GM21367 (cell line): ENCODE data around the gene MYLIP.

Experiments
- ATAC-seq: cut with Tn5 transposase; IDR thresholded peaks from one replicate; pipeline ENCODE4 v1.9.1; 2021; ENCODE audit not compliant: unreplicated experiment

Gene MYLIP

GRCh38 chr6:16106991-16107787, 21.7 kb upstream of the MYLIP start:
- no peak for ATAC-seq

GRCh38 chr6:16108419-16108818, 20.5 kb upstream of the MYLIP start:
- no peak for ATAC-seq

GRCh38 chr6:16108921-16109658, 19.8 kb upstream of the MYLIP start:
- ATAC-seq = no peak

- ATAC-seq = no peak
These were observed 19.1 kb upstream of the MYLIP start for GRCh38 chr6:16109659-16110305.

- ATAC-seq = no peak
These were observed 10.1 kb upstream of the MYLIP start for GRCh38 chr6:16118825-16119224.

- no peak for ATAC-seq
These were observed 7.5 kb upstream of the MYLIP start for GRCh38 chr6:16121339-16121738.

GRCh38 chr6:16122197-16122596, 6.7 kb upstream of the MYLIP start:
- ATAC-seq = no peak

GRCh38 chr6:16124198-16125180, 4.4 kb upstream of the MYLIP start:
- no peak for ATAC-seq

GRCh38 chr6:16126056-16126455, 2.8 kb upstream of the MYLIP start:
- no peak for ATAC-seq

GRCh38 chr6:16126861-16127260, 2.0 kb upstream of the MYLIP start:
- ATAC-seq = no peak

GRCh38 chr6:16127471-16127870, 1.4 kb upstream of the MYLIP start:
- no peak for ATAC-seq

- no peak for ATAC-seq
These were observed 926 bp downstream of the MYLIP start for GRCh38 chr6:16129623-16130401.

- ATAC-seq = no peak
These were observed 1.6 kb downstream of the MYLIP start for GRCh38 chr6:16130437-16130891.

GRCh38 chr6:16130932-16131387, 2.1 kb downstream of the MYLIP start:
- peak; percentile 65 for ATAC-seq

GRCh38 chr6:16132909-16133308, 4.0 kb downstream of the MYLIP start:
- no peak for ATAC-seq

- ATAC-seq = no peak
These were observed 5.5 kb downstream of the MYLIP start for GRCh38 chr6:16134430-16134829.

- ATAC-seq = no peak
These were observed 6.2 kb downstream of the MYLIP start for GRCh38 chr6:16135066-16135465.

GRCh38 chr6:16136091-16136490, 7.2 kb downstream of the MYLIP start:
- ATAC-seq = no peak

GRCh38 chr6:16136621-16137450, 8.0 kb downstream of the MYLIP start:
- no peak for ATAC-seq
